GM23338 (cell line): ENCODE measurements around the gene NPAS3. TPM values are rescaled to one million over a fixed set of nuclear protein-coding genes. Genes with fewer than 3 reads are reported as not detected.

Source experiments
- CREB1 ChIP-seq: fragments of 250-450 bp; sonication (Bioruptor Pico); IDR thresholded peaks from 2 replicates; pipeline ENCODE4 v1.5.0; 2020; ENCODE audit warnings: low read depth, mild to moderate bottlenecking, moderate library complexity
- CTCF ChIP-seq, 2 experiments: fragments of 200-600 bp in 1 of 2; sonication (generic) in 1 of 2; conservative IDR thresholded peaks; 2 replicates each; pipeline versions ENCODE4 v1.5.1 to v1.6.1; 2016 to 2017; ENCODE audit warnings: antibody characterized with exemption in 2 of 2, low read depth in 2 of 2, mild to moderate bottlenecking in 2 of 2, moderate library complexity in 1 of 2
- ETS1 ChIP-seq: IDR thresholded peaks from 2 replicates; pipeline ENCODE4 v1.6.1; 2016; ENCODE audit warnings: antibody characterized with exemption
- EZH2 ChIP-seq: fragments of 200-600 bp; sonication (generic); IDR thresholded peaks from one replicate; pipeline ENCODE4 v1.8.0; 2017; ENCODE audit warnings: antibody characterized with exemption, mild to moderate bottlenecking, low read depth; ENCODE audit not compliant: unreplicated experiment
- EZH2phosphoT487 ChIP-seq: fragments of 200-600 bp; sonication (generic); IDR thresholded peaks from one replicate; pipeline ENCODE4 v1.8.1; 2018; ENCODE audit warnings: antibody characterized with exemption; ENCODE audit not compliant: unreplicated experiment
- JUNB ChIP-seq: IDR thresholded peaks from one replicate; pipeline ENCODE4 v1.6.1; 2016; ENCODE audit warnings: antibody characterized with exemption; ENCODE audit not compliant: unreplicated experiment
- NANOG ChIP-seq: IDR thresholded peaks from 2 replicates; pipeline ENCODE4 v1.6.1; 2016; ENCODE audit warnings: antibody characterized with exemption, borderline replicate concordance
- POLR2AphosphoS5 ChIP-seq: IDR thresholded peaks from 2 replicates; pipeline ENCODE4 v1.6.1; 2016; ENCODE audit warnings: antibody characterized with exemption, low read depth
- STAT1 ChIP-seq: IDR thresholded peaks from one replicate; pipeline ENCODE4 v1.6.1; 2016; ENCODE audit warnings: antibody characterized with exemption; ENCODE audit not compliant: unreplicated experiment
- ZNF331 ChIP-seq: fragments of 250-450 bp; sonication (Bioruptor Pico); IDR thresholded peaks from 2 replicates; pipeline ENCODE4 v1.5.0; 2020; ENCODE audit warnings: low read depth, mild to moderate bottlenecking, moderate library complexity
- ZNF462 ChIP-seq: fragments of 250-450 bp; sonication (Bioruptor Pico); IDR thresholded peaks from 2 replicates; pipeline ENCODE4 v1.5.0; 2020; ENCODE audit warnings: mild to moderate bottlenecking, moderate library complexity
- polyA plus RNA-seq: library from polyadenylated mRNA; unstranded; fragments of >200 nt; fragmentation: Nextera tagmentation; extraction: Ambion mirVana; gene quantifications from 2 replicates; pipeline ENCODE4 v1.2.1, GENCODE V29; 2016
- total RNA-seq: library from RNA; depleted of rRNA; stranded (reverse); fragments of >200 nt; shearing (Covaris generic); gene quantifications from 2 replicates; pipeline ENCODE4 v1.2.3, GENCODE V29; 2014

The NPAS3 gene
- total and polyA plus RNA-seq, 2 experiments from 2014 or later: 0.17 to 0.19 TPM

- TF ChIP-seq ZNF462 (no peak), ETS1 (no peak), CREB1 (no peak), STAT1 (no peak), NANOG (no peak), ZNF331 (no peak), JUNB (no peak), CTCF (conservative IDR thresholded peaks at IDR 0.05; ENCODE audit: low read depth in 2 of 2) (no peak), POLR2AphosphoS5 (no peak), EZH2phosphoT487 (no peak), EZH2 (no peak)
These were observed 227.2 kb downstream of the NPAS3 start (continued) for GRCh38 chr14:33165926-33166289.
